Hepatic stellate cell (primary cell): ENCODE measurements around the gene MRPL38.

Source experiments
- DNase-seq: peaks from one replicate; pipeline ENCODE4 v3.0.0; 2011; ENCODE audit warnings: low spot score

Gene MRPL38

GRCh38 chr17:75919611-75920010, 14.9 kb upstream of the MRPL38 start:
- no peak for DNase-seq

- DNase-seq = no peak
Observed at GRCh38 chr17:75917917-75918445, 13.3 kb upstream of the MRPL38 start.

GRCh38 chr17:75917141-75917916, 12.6 kb upstream of the MRPL38 start:
- DNase-seq = no peak

GRCh38 chr17:75915268-75915667, 10.6 kb upstream of the MRPL38 start:
- no peak for DNase-seq

GRCh38 chr17:75914643-75915267, 10.1 kb upstream of the MRPL38 start:
- no peak for DNase-seq

GRCh38 chr17:75913537-75914210, 9.0 kb upstream of the MRPL38 start:
- DNase-seq = no peak

GRCh38 chr17:75910699-75911098, 6.0 kb upstream of the MRPL38 start:
- DNase-seq = no peak

GRCh38 chr17:75909812-75910274, 5.2 kb upstream of the MRPL38 start:
- DNase-seq = no peak

GRCh38 chr17:75909051-75909811, 4.5 kb upstream of the MRPL38 start:
- DNase-seq = no peak

GRCh38 chr17:75908201-75908600, 3.5 kb upstream of the MRPL38 start:
- DNase-seq = no peak

- DNase-seq = no peak
Observed at GRCh38 chr17:75906143-75906884, 1.6 kb upstream of the MRPL38 start.

GRCh38 chr17:75902406-75902805, 2.3 kb downstream of the MRPL38 start:
- no peak for DNase-seq

- DNase-seq = no peak
Observed at GRCh38 chr17:75901727-75902126, 3.0 kb downstream of the MRPL38 start.

- DNase-seq = no peak
Observed at GRCh38 chr17:75900691-75901533, 3.8 kb downstream of the MRPL38 start.

- no peak for DNase-seq
Observed at GRCh38 chr17:75899767-75900468, 4.8 kb downstream of the MRPL38 start.

- no peak for DNase-seq
Observed at GRCh38 chr17:75899353-75899752, 5.3 kb downstream of the MRPL38 start.

- no peak for DNase-seq
Observed at GRCh38 chr17:75898791-75899190, 5.9 kb downstream of the MRPL38 start.

- DNase-seq = no peak
Observed at GRCh38 chr17:75898065-75898464, 6.6 kb downstream of the MRPL38 start.

- DNase-seq = no peak
Observed at GRCh38 chr17:75897160-75898019, 7.3 kb downstream of the MRPL38 start.
